ENCODE measurements around the gene DNPH1.

The DNPH1 gene

GRCh38 chr6:43180985-43181384 lies 48.3 kb downstream of the DNPH1 start:
- no peak for DNase-seq

DNA sequence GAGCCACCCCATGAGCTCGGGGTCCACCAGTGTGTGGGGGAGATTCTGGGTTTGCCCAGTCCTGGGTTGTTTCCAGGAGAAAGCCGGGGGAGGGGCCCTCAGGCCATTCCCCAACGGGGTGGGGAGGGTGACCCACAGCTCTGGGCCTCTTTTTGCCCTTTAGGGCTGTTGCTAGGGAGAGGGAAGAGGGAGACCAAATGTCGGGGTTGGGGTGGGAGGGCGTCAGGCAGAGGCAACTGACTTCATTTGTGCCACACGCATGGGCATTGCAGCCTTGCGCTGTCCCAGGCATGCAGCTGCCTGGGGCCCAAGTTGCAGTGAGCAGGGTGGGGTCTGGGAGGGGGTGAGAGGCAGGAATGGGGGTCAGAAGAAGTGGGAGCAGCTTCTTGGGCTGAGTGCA lies 49.2 kb downstream of the DNPH1 start:
- DNase-seq = no peak

DNA sequence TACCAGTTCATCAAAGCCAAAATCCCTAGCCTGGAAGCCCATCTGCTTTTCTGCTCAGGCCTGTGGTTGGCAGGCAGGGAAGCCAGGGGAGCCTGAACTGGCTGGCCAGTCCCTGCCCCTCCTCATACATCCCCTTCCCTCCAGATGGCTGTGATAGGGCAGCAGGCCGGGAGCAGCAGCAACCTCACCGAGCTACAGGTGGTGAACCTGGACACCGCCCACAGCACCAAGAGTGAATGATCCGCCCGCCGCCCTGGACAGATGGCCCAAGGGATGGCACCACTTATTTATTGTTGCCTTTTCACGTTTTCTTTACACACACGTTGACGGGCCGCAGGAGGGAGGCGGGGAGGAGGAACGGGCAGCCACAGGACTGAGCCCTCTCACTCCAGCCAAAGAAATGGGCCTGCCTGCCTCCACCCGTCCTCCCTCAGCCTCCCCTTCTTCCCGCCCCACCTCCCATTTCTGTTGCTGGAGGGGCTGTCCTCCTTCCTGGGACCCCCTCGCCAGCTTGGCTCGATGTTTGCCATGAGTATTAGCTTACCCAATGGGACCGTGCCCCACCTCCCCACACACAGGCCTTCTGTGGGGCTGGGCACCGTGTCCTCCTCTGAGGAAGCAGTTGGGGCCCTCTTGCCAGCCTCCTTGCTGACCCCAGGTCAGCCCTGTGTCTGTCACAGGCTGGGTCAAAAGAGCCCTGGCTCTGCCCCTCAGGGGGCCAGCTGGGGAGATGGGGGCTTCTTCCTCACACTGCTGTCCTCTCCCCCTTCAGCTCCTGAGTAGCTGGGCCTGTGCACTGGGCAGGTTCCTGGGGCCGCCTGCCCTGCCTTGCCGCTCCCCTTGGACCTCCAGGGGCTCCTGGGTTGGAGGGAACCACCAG lies 50.1 kb downstream of the DNPH1 start:
- no peak for DNase-seq

DNA sequence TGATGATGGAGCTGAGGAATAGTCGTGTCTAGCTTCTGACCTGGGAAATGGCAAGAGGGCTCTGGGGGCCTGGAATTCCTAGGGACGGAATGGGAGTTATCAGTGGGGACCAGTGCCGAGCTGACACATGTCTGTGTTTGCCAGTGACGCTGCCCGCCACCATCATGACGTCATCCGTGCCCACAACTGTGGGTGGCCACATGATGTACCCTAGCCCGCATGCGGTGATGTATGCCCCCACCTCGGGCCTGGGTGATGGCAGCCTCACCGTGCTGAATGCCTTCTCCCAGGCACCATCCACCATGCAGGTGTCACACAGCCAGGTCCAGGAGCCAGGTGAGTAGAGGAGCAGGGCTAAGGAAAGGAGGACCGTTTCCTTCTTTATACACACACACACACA lies 51.1 kb downstream of the DNPH1 start:
- DNase-seq = no peak

- no peak for DNase-seq
Observed at GRCh38 chr6:43176423-43176786, 52.9 kb downstream of the DNPH1 start.

DNA sequence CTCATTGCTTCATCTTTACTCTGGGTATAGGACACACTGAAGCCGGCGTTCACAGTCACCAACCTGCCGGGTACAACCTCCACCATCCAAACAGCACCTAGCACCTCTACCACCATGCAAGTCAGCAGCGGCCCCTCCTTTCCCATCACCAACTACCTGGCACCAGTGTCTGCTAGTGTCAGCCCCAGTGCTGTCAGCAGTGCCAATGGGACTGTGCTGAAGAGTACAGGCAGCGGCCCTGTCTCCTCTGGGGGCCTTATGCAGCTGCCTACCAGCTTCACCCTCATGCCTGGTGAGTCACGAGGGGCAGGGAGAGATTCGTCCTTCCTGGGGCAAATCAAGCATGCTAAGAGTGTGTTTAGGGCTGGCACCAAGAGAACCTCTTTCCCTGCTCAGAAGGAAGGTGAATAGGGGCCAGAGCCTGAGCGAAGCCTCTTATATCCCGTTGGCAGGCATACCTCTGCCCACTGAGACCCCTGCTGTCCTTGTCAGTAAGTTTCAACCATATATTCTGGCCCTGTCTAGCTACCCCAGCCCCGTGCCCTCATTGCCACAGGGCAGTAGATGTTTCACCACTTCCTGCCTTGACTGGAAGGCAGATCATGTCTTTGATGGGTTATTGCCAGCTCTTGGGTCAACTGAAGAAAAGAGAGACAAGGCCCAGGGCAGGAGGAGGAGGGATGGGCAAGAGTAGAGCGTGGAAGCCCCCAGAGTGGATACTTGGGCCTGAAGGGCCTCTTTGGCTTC lies 53.4 kb downstream of the DNPH1 start:
- DNase-seq = no peak

All from activated T-cell treated with anti-CD3 and anti-CD28 coated beads, Interleukin-2, amount 50 U/mL, for 1 hour (primary cell).